HG03432 (cell line): Measurements from ENCODE around the gene ABHD2.
"Not testable (repeated sequence)": the region's sequence is repeated elsewhere in the genome, so short reads cannot be mapped to it uniquely, and the experiment has no call there.

Experiments used
- ATAC-seq: cut with Tn5 transposase; IDR thresholded peaks from one replicate; pipeline ENCODE4 v1.9.1; 2021; ENCODE audit warnings: mild to moderate bottlenecking, moderate library complexity; ENCODE audit not compliant: unreplicated experiment

ABHD2 gene

GRCh38 chr15:89217686-89218376, 129.6 kb downstream of the ABHD2 start:
- no peak for ATAC-seq

- no peak for ATAC-seq
Observed at GRCh38 chr15:89218531-89218930, 130.3 kb downstream of the ABHD2 start.

GRCh38 chr15:89221543-89221942, 133.3 kb downstream of the ABHD2 start, which contains the start of gene RLBP1:
Gene RLBP1, minus strand, starts transcription at chr15:89221579. Its CDS starts 2,604 bp downstream, at chr15:89218975.
- no peak for ATAC-seq

GRCh38 chr15:89225588-89225987, 137.3 kb downstream of the ABHD2 start:
- no peak for ATAC-seq

- no peak for ATAC-seq
Observed at GRCh38 chr15:89226359-89227221, 138.3 kb downstream of the ABHD2 start.

- no peak for ATAC-seq
Observed at GRCh38 chr15:89227425-89227824, 139.2 kb downstream of the ABHD2 start.

- ATAC-seq: no peak
Observed at GRCh38 chr15:89230277-89230676, 142.0 kb downstream of the ABHD2 start.

- no peak for ATAC-seq
Observed at GRCh38 chr15:89231832-89232231, 143.6 kb downstream of the ABHD2 start.

- ATAC-seq: not testable (repeated sequence)
Observed at GRCh38 chr15:89239883-89240810, 151.9 kb downstream of the ABHD2 start.

- ATAC-seq: no peak
Observed at GRCh38 chr15:89243046-89243690, 154.9 kb downstream of the ABHD2 start.

GRCh38 chr15:89243691-89244573, 155.7 kb downstream of the ABHD2 start, which contains the start of gene FANCI:
Gene FANCI, plus strand, starts transcription at chr15:89243979. Its CDS starts 3,669 bp downstream, at chr15:89247648.
- ATAC-seq: peak; percentile 95

GRCh38 chr15:89244574-89244903, 156.3 kb downstream of the ABHD2 start:
- peak; percentile 23 for ATAC-seq

GRCh38 chr15:89247446-89247845, 159.2 kb downstream of the ABHD2 start:
- no peak for ATAC-seq

- no peak for ATAC-seq
Observed at GRCh38 chr15:89248584-89248983, 160.3 kb downstream of the ABHD2 start.

- not testable (repeated sequence) for ATAC-seq
Observed at GRCh38 chr15:89250142-89250541, 161.9 kb downstream of the ABHD2 start.
